ENCODE data around the gene RIMS4. TPM values are rescaled to one million over a fixed set of nuclear protein-coding genes. Genes with fewer than 3 reads are reported as not detected.

RIMS4 gene
- total and polyA plus RNA-seq, 7 donors, result 0.01 to 0.73 (median 0.16) TPM

DNA sequence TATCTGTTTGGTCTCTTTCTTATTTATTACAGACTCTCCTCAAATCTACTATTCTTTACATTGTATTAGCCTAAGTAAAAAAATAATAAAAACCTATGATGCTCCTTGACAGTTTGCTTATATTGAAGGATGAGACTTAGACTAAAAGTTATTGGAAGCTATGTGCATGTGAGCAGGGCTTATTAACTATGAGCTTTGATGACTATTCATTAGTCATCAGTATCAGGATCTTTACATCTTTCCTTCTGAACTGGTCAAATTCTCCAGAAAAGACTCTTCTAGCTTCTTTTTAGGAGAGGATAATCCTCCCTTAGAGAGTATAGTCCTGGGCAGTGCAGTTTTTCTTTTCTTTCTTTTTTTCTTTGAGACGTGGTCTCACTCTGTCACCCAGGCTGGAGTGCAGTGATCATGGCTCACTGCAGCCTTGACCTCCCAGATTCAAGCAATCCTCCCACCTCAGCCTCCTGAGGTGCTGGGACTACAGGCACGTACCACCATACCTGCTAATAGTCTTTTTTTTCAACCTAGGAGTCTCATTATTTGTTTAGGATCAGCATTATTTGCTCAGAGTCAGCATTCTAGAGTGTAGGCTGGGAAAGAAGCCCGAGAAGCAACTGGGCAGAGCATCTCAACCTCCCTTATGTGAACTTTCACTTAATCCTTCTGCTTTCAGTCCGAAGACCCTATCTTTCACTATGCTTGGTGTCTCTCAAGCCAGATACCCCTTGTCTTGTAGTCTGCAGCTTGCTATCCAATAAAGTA lies 38.1 kb upstream of the RIMS4 start:
- H3K4me3 ChIP-seq, result no peak overlapping the region
- no peak overlapping the region for H3K27ac ChIP-seq
- H3K36me3 ChIP-seq (ENCODE audit: insufficient read depth in 1 of 2, low read depth in 1 of 2), result no peaks in the 10 kb centered on the region
- WGBS, 3 donors, result 75 to 83% (median 76%) methylated on average over 4 of the region's 4 CpGs
- intact Hi-C loops (cut with DNase I), result no loop called here
- DNase-seq, result no peak
- no peaks in the 10 kb centered on the region for H3K4me1 ChIP-seq
- no peak for ATAC-seq
- peaks cover 0 to 4% (median 3%) of the 10 kb centered on the region in 3 donors for H3K27me3 ChIP-seq (ENCODE audit: insufficient read depth in 3 of 3, low read length in 2 of 3)
- no peaks in the 10 kb centered on the region for H3K9me3 ChIP-seq
- TF ChIP-seq, protein P1, sequence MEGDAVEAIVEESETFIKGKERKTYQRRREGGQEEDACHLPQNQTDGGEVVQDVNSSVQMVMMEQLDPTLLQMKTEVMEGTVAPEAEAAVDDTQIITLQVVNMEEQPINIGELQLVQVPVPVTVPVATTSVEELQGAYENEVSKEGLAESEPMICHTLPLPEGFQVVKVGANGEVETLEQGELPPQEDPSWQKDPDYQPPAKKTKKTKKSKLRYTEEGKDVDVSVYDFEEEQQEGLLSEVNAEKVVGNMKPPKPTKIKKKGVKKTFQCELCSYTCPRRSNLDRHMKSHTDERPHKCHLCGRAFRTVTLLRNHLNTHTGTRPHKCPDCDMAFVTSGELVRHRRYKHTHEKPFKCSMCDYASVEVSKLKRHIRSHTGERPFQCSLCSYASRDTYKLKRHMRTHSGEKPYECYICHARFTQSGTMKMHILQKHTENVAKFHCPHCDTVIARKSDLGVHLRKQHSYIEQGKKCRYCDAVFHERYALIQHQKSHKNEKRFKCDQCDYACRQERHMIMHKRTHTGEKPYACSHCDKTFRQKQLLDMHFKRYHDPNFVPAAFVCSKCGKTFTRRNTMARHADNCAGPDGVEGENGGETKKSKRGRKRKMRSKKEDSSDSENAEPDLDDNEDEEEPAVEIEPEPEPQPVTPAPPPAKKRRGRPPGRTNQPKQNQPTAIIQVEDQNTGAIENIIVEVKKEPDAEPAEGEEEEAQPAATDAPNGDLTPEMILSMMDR (IDR thresholded peaks at IDR 0.05), result no peak

DNA sequence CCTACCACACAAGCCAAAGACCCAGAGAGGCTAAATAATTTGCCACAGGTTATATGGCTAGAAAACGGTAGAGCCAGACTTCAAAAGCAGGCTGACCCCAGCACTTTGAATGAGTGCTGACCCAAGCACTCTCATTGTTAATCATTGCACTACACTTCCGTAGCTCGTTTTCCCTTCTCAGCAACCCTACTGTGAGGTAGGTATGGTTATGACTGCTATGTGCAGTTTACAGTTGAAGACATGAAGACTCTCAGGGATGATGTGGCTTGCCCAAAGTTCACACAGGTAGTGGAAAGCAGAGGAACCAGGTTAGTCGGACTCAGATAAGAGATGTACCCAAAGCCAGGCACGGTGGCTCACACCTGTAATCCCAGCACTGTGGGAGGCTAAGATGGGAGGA lies 33.5 kb upstream of the RIMS4 start:
- H3K27me3 ChIP-seq (ENCODE audit: insufficient read depth in 3 of 3, low read length in 2 of 3), result peaks cover 0 to 10% (median 4%) of the 10 kb centered on the region in 3 donors

DNA sequence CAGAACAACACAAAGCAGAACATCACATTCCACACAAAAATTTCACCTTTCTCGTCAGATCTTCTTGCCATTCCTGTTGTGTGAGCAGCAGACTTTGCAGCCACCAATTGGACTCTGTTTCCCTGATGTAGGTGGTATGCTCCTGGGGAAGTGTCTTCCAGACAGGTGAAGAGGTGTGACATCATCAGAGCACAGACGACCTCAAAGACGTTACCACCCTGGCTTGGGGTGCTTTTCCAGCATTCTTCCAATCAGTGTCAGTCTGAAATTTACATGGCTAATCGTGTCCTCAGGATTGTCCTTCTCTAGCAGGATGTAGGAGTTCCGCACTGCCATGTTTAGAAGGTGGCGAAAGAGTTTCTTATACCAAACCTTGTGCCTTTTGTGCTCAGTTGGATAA lies 31.6 kb upstream of the RIMS4 start:
- Histone ChIP-seq H3K27me3 (ENCODE audit: insufficient read depth in 3 of 3, low read length in 2 of 3) (peaks cover 0 to 20% (median 4%) of the 10 kb centered on the region in 3 donors), H3K27ac (no peak overlapping the region), H3K36me3 (ENCODE audit: insufficient read depth in 1 of 2, low read depth in 1 of 2) (no peaks in the 10 kb centered on the region), H3K4me3 (no peak overlapping the region), H3K4me1 (no peaks in the 10 kb centered on the region), H3K9me3 (no peaks in the 10 kb centered on the region)
- intact Hi-C loops (cut with DNase I), result no loop called here
- no peak for DNase-seq
- ATAC-seq, result no peak
- TF ChIP-seq, protein P1 (IDR thresholded peaks at IDR 0.05), result no peak
- WGBS, 3 donors, result 67 to 79% (median 74%) methylated on average over 6 of the region's 6 CpGs

More for the DNA sequence above, 33.5 kb upstream of the RIMS4 start:
- Histone ChIP-seq H3K4me1 (no peaks in the 10 kb centered on the region), H3K27ac (no peak overlapping the region), H3K9me3 (no peaks in the 10 kb centered on the region), H3K36me3 (ENCODE audit: insufficient read depth in 1 of 2, low read depth in 1 of 2) (no peaks in the 10 kb centered on the region), H3K4me3 (no peak overlapping the region)
- WGBS, 3 donors, result 76 to 82% (median 78%) methylated on average over 5 of the region's 5 CpGs
- ATAC-seq (no peak), DNase-seq (no peak)
- TF ChIP-seq, protein P1 (IDR thresholded peaks at IDR 0.05), result no peak
- intact Hi-C loops (cut with DNase I), result no loop called here

DNA sequence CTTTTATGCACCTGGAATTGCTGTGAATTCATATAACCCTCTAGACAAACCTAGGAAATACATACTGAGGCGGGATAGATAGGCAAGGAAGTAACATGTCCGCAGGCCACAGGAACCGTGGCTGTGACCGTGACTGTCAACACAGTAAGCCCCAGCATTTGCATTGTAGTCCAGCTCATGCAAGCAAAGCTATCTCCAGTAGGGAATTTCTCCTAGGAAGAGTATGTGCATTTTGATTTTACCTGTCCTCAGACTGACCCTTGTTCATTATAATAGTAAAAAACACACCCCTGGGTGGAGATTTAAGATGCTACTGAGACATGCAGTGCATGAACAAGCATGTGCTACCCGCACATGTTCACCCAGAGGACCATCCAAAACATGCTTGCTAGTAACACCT lies 30.5 kb upstream of the RIMS4 start:
- TF ChIP-seq, protein P1 (IDR thresholded peaks at IDR 0.05), result no peak
- Histone ChIP-seq H3K27me3 (ENCODE audit: insufficient read depth in 3 of 3, low read length in 2 of 3) (peaks cover 0 to 31% (median 4%) of the 10 kb centered on the region in 3 donors), H3K4me1 (no peaks in the 10 kb centered on the region), H3K36me3 (ENCODE audit: insufficient read depth in 1 of 2, low read depth in 1 of 2) (no peaks in the 10 kb centered on the region), H3K4me3 (no peak overlapping the region), H3K9me3 (no peaks in the 10 kb centered on the region), H3K27ac (no peak overlapping the region)
- intact Hi-C loops (cut with DNase I), result no loop called here
- ATAC-seq (no peak), DNase-seq (no peak)
- WGBS, 3 donors, result 75 to 87% (median 81%) methylated on average over 5 of the region's 5 CpGs
